ENCODE data around the gene NPDC1. TPM values are rescaled to one million over a fixed set of nuclear protein-coding genes. Genes with fewer than 3 reads are reported as not detected.

Gene NPDC1
- total RNA-seq, 2 donors from 2014 or later: 72.1 to 105 TPM

DNA sequence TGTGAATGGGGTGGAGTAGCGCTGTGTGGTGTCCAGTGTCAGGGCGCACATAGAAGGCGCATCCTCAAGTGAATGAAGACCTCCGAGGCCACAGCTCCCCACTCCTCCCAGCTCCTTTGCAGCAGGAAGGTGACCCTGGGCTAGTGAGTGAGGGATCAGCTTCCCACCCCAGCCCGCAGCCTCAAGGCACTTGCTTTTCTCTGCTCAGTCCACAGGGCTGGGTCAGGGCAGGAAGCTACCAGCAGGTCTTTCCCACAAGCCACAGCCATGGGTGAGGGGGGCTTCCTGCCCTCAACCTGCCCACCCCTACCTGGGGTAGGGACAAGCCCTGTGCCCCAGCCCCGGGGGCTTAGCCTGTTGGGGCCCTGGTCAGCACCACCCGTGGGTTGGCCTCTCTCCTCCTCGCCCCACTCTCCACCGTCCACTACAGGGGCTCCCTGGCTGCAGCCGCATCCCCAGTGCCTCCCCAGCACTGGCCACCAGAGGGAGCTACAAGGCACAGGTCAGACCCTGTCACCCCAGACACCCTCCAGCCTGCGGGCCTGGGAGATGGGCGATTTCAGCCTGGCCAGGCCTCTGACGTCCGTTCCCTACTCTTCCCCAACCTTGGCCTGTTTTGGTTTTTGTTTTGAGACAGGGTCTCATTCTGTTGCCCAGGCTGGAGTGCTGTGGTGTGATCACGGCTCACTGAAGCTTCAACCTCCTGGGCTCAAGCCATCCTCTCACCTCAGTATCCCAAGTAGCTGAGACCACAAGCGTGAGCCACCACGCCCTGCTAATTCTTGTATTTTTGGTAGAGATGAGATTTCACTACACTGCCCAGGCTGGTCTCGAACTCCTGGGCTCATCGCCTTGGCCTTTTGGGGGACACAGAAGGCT lies 16.7 kb downstream of the NPDC1 start:
- WGBS, 2 donors: 20 to 25% methylated on average over 15 to 17 of the region's 19 CpGs
- no peaks in the 10 kb centered on the region for H3K27me3 ChIP-seq
- intact Hi-C loops (cut with DNase I): no loop called here
- H3K27ac ChIP-seq: peak overlapping the region in 3 of 4 donors; percentile 51 to 70 (median 59)
- DNase-seq (peak; percentile 76 to 82 (median 78)), ATAC-seq (peak; percentile 57)
- no peaks in the 10 kb centered on the region for H3K36me3 ChIP-seq (replicated peaks in 1 of 2; ENCODE audit: insufficient read depth in 1 of 2, low read depth in 2 of 2)
- TF ChIP-seq POLR2A (IDR thresholded peaks at IDR 0.05): no peak
- TF ChIP-seq, protein P1, sequence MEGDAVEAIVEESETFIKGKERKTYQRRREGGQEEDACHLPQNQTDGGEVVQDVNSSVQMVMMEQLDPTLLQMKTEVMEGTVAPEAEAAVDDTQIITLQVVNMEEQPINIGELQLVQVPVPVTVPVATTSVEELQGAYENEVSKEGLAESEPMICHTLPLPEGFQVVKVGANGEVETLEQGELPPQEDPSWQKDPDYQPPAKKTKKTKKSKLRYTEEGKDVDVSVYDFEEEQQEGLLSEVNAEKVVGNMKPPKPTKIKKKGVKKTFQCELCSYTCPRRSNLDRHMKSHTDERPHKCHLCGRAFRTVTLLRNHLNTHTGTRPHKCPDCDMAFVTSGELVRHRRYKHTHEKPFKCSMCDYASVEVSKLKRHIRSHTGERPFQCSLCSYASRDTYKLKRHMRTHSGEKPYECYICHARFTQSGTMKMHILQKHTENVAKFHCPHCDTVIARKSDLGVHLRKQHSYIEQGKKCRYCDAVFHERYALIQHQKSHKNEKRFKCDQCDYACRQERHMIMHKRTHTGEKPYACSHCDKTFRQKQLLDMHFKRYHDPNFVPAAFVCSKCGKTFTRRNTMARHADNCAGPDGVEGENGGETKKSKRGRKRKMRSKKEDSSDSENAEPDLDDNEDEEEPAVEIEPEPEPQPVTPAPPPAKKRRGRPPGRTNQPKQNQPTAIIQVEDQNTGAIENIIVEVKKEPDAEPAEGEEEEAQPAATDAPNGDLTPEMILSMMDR (IDR thresholded peaks at IDR 0.05): peak; percentile 71 to 93 (median 84)
- no peaks in the 10 kb centered on the region for H3K9me3 ChIP-seq
- no peak overlapping the region for H3K4me3 ChIP-seq
- peaks cover 41% of the 10 kb centered on the region for H3K4me1 ChIP-seq

DNA sequence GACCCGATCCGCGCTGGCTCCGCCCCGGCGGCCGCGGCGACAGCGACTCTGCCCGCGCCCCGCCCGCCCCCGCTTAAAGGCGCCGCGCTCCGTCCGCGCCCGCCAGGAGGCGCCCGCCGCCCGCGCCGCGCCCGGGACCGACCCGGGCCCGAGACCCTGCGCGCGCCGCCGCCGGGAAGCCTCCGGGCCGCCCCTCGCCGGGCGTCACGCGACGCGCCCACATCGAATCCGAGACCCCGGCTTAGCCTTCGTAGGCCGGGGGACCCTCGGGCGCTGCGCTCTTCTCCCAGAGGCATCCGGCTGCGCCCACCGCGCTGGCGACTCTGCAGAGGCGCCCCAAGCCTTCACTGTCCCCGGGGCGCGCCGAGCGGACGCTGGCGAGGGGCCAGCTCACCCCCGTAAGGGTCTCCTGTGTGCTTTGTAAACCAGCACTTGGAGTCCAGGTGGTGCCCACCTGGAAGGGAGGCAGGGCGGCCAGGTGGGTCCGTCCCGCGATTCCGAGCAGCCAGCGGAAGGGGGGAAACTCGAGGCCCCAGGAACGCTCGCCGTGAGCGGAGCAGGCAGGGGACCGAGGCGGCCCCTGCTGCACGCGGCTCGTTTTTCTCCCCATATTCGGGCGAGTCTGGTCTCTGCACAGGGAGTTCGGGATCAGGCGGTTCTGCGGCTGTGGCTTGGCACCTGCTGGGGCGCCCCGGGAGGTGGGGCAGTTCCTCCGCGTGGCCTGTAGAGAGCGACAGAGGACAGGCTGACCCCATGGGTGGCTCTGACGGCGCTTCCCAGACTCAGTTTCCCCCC lies 17.5 kb downstream of the NPDC1 start:
- peak overlapping the region in 3 of 4 donors; percentile 51 to 70 (median 59) for H3K27ac ChIP-seq
- TF ChIP-seq, protein P1 (IDR thresholded peaks at IDR 0.05): peak in 5 of 7 experiments; percentile 9 to 87 (median 34)
- TF ChIP-seq POLR2A (IDR thresholded peaks at IDR 0.05): no peak
- DNase-seq (peak; percentile 72 to 83 (median 76)), ATAC-seq (peak; percentile 77)
- H3K9me3 ChIP-seq: no peaks in the 10 kb centered on the region
- no peaks in the 10 kb centered on the region for H3K27me3 ChIP-seq
- intact Hi-C loops (cut with DNase I): no loop called here
- peaks cover 41% of the 10 kb centered on the region for H3K4me1 ChIP-seq
- WGBS, 2 donors: 0 to 1% methylated on average over 4 to 61 of the region's 98 CpGs
- H3K36me3 ChIP-seq (replicated peaks in 1 of 2; ENCODE audit: insufficient read depth in 1 of 2, low read depth in 2 of 2): no peaks in the 10 kb centered on the region
- peak overlapping the region; percentile 51 to 62 for H3K4me3 ChIP-seq

DNA sequence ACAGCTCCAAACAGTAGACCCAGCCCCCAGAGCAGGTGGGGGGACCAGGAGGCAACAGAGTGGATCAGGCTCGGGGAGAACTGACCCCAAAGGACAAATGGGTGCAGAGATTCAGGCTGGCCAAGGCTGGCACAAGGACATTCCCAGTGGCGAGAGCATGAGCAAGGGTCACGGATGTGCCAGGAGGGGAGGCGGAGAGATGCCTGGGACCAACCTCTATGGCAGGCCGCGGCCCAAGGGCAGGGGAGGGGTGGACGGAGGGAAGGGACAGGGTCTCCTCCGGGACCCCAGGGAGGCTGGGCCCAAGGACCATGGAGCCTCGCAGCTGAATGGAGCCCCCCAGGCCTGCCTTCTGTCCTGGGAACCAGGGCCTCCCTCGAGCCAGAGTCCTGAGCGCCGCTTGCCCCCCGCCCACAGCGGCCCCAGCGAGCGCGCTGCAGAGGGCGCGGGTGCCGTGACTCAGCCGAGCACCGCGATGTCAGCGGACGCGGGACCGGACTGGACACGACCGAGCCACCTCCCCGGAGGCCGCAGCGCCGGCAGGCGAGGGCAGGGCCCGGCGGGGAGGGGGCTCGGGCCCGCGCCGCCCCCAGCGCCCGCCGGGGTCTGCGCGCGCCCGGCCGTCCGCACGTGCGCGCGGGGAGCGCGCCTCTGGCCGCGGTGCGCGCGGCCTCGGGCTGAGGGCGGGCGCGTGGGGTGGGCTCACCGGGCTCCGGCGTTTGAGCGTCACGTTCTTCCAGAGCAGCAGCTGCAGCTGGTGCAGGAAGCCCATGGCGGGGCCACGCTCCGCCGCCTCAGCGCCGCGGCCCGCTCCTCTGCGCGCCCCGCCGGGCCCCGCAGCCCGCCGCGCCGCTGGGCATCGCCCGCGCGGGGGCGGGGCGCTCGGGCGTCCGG lies 18.4 kb downstream of the NPDC1 start, which contains the start of gene ABCA2:
TSS of gene ABCA2 (minus strand) at position 869 of the 894 bp plus-strand sequence. CDS start at position 772, 97 bp downstream.
- ATAC-seq: peak; percentile 8
- Histone ChIP-seq H3K4me1 (peaks cover 41% of the 10 kb centered on the region), H3K9me3 (no peaks in the 10 kb centered on the region), H3K27me3 (no peaks in the 10 kb centered on the region), H3K27ac (peak within 1 kb of the TSS; percentile 39 to 70 (median 55)), H3K4me3 (peak within 1 kb of the TSS; percentile 51 to 62), H3K36me3 (replicated peaks in 1 of 2; ENCODE audit: insufficient read depth in 1 of 2, low read depth in 2 of 2) (no peaks in the 10 kb centered on the region)
- 4 to 21% methylated on average over 4 to 69 of the region's 95 CpGs for WGBS, 2 donors
- TF ChIP-seq, protein P1 (IDR thresholded peaks at IDR 0.05): no peak
- TF ChIP-seq POLR2A (IDR thresholded peaks at IDR 0.05): no peak
- intact Hi-C loops (cut with DNase I): no loop called here
- peak in 2 of 4 donors; percentile 39 to 47 for DNase-seq

DNA sequence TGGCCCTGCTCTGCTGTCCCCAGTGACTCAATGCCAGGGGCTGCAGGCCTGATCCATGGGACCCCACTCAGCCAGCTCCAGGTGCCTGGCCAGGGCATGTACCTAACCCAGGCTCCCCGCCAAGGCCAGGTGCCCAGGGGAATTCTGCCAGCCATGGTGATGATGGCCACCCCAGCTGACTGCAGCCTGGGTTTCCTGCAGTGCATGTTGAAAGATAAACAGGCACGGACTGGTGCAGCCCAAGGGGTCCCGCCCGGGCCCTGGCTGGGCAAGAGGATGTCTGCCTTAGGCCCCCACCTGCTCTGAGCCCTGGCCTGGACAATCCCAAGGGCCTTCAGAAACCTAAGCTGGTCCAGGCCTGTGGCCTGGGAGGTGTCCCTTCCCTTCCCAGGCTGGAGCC lies 19.1 kb downstream of the NPDC1 start:
- DNase-seq (peak; percentile 74 to 89 (median 84)), ATAC-seq (peak; percentile 12)
- no peaks in the 10 kb centered on the region for H3K9me3 ChIP-seq
- 19% methylated on average over 4 of the region's 4 CpGs; no CpG with 5 or more reads in 1 of the 2 donors for WGBS, 2 donors
- no peaks in the 10 kb centered on the region for H3K27me3 ChIP-seq
- no peak overlapping the region for H3K4me3 ChIP-seq
- TF ChIP-seq POLR2A (IDR thresholded peaks at IDR 0.05): no peak
- H3K36me3 ChIP-seq (replicated peaks in 1 of 2; ENCODE audit: insufficient read depth in 1 of 2, low read depth in 2 of 2): no peaks in the 10 kb centered on the region
- H3K4me1 ChIP-seq: peaks cover 41% of the 10 kb centered on the region
- intact Hi-C loops (cut with DNase I): no loop called here
- H3K27ac ChIP-seq: peak overlapping the region; percentile 20 to 68 (median 48)

All from body of pancreas (tissue), 4 donors.